GM19467 (cell line): ENCODE measurements around the gene ENTPD2.
A peak's percentile ranks its signal among the peaks of the same experiment; 100 is the strongest.
"Not testable (repeated sequence)": the region's sequence is repeated elsewhere in the genome, so short reads cannot be mapped to it uniquely, and the experiment has no call there.

ENCODE experiments used
- ATAC-seq: cut with Tn5 transposase; IDR thresholded peaks from one replicate; pipeline ENCODE4 v1.9.1; 2021; ENCODE audit warnings: mild to moderate bottlenecking, moderate library complexity; ENCODE audit not compliant: unreplicated experiment

ENTPD2 gene

DNA sequence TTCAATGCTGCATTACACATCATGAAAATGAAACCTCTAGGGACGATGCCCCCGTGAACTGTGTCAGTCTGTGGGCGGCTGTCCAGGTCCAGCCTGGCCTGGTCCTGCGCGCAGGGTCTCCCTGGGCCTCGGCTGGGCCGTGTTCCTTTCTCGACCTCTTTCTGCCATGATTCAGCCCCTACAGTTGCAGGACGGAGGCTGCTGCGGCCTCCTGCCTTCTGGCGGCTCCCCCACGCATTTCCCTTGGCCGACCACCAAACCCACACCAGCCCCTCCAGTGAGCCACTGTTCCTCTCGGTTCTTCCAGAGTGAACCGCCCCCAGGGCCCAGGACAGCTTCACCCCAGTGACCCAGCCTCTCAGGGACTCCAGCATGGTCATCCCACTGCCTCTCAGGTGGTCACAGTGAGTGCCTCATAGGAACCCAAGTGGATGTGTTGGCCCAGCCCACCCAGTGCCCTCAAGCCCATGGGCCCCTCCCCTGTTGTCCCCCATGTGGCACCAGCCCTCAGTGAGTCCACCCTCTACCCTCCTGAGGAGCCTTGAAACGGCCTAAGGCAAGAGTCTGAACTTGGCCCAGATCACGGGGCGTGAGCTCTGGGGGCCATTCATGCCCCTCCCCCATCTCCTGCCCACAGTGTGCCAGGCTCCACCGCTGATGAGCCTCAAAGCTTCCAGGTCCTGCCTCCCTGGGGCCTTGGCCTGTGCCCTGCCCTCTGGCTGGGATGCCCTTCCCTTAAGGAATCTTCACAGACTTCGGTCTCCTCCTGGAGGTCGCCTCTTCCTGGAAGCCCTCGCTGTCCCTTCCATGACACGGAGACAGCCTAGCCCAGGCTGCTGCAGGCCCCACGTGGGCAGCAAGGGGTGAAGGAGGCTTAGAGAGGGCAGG is 47.5 kb downstream of the ENTPD2 start:
- ATAC-seq = no peak

DNA sequence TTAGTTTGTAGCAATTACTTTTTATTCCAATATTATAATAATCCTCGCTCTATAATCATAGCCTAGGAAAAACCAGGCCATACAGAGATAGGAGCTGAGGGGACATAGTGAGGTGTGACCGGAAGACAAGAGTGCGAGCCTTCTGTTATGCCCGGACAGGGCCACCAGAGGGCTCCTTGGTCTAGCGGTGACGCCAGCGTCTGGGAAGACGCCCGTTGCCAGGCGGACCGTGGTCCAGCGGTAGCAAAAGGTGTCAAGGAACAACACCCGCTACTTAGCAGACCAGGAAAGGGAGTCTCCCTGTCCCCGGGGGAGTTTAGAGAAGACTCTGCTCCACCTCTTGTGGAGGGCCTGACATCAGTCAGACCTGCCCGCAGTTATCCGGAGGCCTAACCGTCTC is 49.6 kb downstream of the ENTPD2 start:
- not testable (repeated sequence) for ATAC-seq

DNA sequence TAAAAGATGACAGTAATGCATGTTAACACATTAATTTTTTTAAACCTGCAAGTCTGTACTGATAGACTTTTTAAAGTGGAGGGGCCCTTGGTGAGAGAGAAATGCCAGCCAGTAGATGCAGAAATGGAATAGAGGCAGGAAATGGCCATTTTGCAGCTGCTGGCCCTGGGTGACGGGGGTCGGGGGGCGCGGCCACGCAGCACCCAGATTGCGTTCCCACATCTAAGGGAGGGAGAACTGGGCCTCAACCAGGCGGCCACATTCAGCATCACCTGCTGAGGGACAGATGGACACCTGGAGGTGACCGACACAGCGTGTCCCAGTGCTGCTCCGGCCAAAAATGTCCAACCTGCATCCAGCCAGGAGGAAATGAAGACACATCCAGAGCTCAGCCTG is 51.2 kb downstream of the ENTPD2 start:
- no peak for ATAC-seq

DNA sequence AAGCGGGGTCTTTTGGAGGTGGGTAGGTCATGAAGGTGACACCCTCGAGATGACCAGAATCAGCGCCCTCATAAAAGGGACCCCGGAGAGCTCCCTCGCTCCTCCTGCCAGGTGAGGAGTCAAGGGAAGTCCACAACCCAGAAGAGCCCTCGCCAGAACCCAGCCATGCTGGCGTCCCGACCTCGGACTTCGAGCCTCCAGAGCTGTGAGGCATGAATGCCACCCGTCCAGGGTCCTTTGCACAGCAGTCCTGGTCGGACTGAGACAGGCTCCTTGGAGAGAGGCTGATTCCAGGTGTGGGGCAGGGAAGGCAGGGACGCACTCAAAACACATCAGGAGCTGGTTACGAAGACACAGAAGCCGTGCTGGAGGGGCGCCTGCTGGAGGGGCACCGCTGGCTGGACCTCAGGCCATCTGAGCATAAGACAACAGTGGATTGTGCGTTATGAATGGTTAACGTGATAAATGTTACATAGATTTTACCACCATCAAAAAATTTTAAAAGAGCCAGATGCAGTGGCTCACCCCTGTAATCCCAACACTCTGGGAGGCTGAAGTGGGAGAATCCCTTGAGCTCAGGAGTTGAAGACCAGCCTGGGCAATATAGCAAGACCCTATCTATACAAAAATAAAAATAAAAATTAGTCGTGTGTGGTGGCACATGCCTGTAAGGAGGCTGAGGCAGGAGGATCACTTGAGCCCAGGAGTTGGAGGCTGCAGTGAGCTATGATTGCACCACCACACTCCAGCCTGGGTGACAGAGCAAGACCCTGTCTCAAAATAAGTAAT is 51.8 kb downstream of the ENTPD2 start:
- ATAC-seq = no peak

DNA sequence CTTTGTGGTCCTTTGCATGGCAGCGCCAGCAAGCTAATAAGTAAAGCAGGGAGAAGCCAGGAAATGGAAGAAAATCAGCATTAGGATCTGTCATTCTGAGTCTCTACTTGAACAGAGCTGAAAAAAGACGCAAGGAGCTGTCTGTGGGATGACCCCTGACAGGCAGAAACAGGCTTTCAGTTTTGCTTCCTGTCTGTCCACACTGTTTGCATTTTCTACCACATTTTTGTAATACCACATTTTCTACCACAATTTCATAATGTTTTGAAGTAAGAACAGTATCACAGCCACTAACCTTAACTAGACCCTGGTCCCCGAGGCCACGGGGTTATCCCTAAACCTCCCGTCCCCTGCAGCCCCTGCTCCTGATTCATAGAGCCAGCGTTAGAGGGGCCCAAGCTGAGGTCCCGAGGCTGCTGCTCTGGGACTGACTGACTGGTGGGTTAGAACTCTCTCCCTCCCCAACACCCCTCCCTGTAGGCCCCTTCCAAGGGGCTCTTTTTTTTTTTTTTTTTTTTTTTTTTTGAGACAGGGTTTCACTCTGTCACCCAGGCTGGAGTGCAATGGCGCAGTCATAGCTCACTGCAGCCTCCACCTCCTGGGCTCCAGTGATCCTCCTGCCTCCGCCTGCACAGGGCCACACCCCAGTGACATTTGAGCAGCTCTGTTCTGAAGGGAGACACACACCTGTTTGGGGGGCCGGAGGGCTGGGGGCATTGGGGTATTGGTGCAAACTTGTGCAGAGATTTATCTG is 53.5 kb downstream of the ENTPD2 start:
- ATAC-seq = peak; percentile 72
